Stomach (tissue), 4 donors: Measurements from ENCODE around the gene KCNK5.

Source experiments
- CTCF ChIP-seq, 7 experiments: fragments of 450-650 bp in 4 of 7; fragments of 200-600 bp in 3 of 7; sonication (generic) in 3 of 7; IDR thresholded peaks; one replicate each; pipeline ENCODE4 v1.5.1; 2016 to 2019; ENCODE audit warnings: antibody characterized with exemption in 7 of 7, control low read depth in 2 of 7, mild to moderate bottlenecking in 1 of 7
- POLR2A ChIP-seq, 4 donors: fragments of 450-650 bp; IDR thresholded peaks; one replicate each; pipeline ENCODE4 v1.6.1; 2016; ENCODE audit warnings: antibody characterized with exemption in 4 of 4, control low read depth in 2 of 4, mild to moderate bottlenecking in 1 of 4, moderate library complexity in 1 of 4

- TF ChIP-seq CTCF (IDR thresholded peaks at IDR 0.05): no peak
- no peak for TF ChIP-seq POLR2A (IDR thresholded peaks at IDR 0.05)
Observed at GRCh38 chr6:39260953-39261352, 31.7 kb upstream of the KCNK5 start.
